ENCODE measurements around the gene QPCT. TPM values are rescaled to one million over a fixed set of nuclear protein-coding genes. Genes with fewer than 3 reads are reported as not detected.

Gene QPCT
- total and polyA plus RNA-seq, 2 of the 4 experiments (the other 2 are of a cell fraction) = 1.9 to 2.2 TPM

GRCh38 chr2:37330681-37331080 lies 13.7 kb upstream of the QPCT start:
- Histone ChIP-seq H3K4ac (ENCODE audit: low read depth, low read length) (no peak overlapping the region), H2BK20ac (ENCODE audit: low read depth, low read length) (no peak overlapping the region), H3K56ac (ENCODE audit: extremely low read depth, insufficient read depth, low read length) (no peak overlapping the region), H2BK120ac (ENCODE audit: low read depth, low read length) (no peak overlapping the region), H3K27me3 (ENCODE audit: control insufficient read depth, insufficient read depth, low read length) (peaks cover 2% of the 10 kb centered on the region; the same call in 1 of the 2 replicates), H4K5ac (ENCODE audit: low read depth, low read length) (no peak overlapping the region), H2BK15ac (ENCODE audit: low read depth, low read length) (no peak overlapping the region), H3K9me1 (ENCODE audit: insufficient read depth, low read length) (no peaks in the 10 kb centered on the region), H2AK5ac (ENCODE audit: low read depth, low read length) (no peak overlapping the region), H4K91ac (ENCODE audit: insufficient read depth, low read depth, low read length) (no peak overlapping the region), H3K18ac (ENCODE audit: low read depth, low read length) (no peak overlapping the region), H3K23ac (ENCODE audit: low read depth, low read length) (no peak overlapping the region), H3K36me3 (ENCODE audit: control insufficient read depth, insufficient read depth, low read length) (no peaks in the 10 kb centered on the region), H4K20me1 (ENCODE audit: insufficient read depth, low read length) (no peaks in the 10 kb centered on the region), H3K4me2 (ENCODE audit: low read depth, low read length) (no peak overlapping the region), H2BK5ac (ENCODE audit: low read depth, low read length, poor library complexity, severe bottlenecking) (no peak overlapping the region), H3K14ac (replicated peaks; ENCODE audit: low read depth, low read length) (no peak overlapping the region), H3K4me3 (ENCODE audit: insufficient read depth, low read depth, low read length) (no peak overlapping the region), H2AK9ac (replicated peaks; ENCODE audit: low read depth, low read length, poor library complexity) (no peak overlapping the region), H3K9me3 (ENCODE audit: control insufficient read depth, insufficient read depth, low read length) (no peaks in the 10 kb centered on the region), H3K79me1 (ENCODE audit: low read depth in 1 of 2, low read length in 2 of 2) (0 out of 4 replicates have a peak, but pooled peaks cover 0 to 2% of the 10 kb centered on the region in 2 experiments), H3K4me1 (ENCODE audit: control insufficient read depth, insufficient read depth, low read length) (peaks cover 4% of the 10 kb centered on the region; the same call in 1 of the 2 replicates), H2AFZ (replicated peaks; ENCODE audit: low read length, poor library complexity) (no peak overlapping the region), H3K27ac (ENCODE audit: insufficient read depth, low read length) (no peak overlapping the region), H3K9ac (ENCODE audit: low read depth, low read length) (no peak overlapping the region), H4K8ac (ENCODE audit: low read depth in 2 of 2, low read length in 2 of 2) (no peak overlapping the region)
- POLR2A ChIA-PET (ENCODE audit: unreplicated experiment) = no interaction called here
- no peak for DNase-seq
- TF ChIP-seq RAD21 (IDR thresholded peaks at IDR 0.05; ENCODE audit: low read length) (no peak), MAFK (IDR thresholded peaks at IDR 0.05; ENCODE audit: low read depth, low read length) (no peak), MAZ (IDR thresholded peaks at IDR 0.05; ENCODE audit: borderline replicate concordance, low read depth, low read length) (no peak), BHLHE40 (IDR thresholded peaks at IDR 0.05; ENCODE audit: low read depth, low read length) (no peak), USF2 (IDR thresholded peaks at IDR 0.05; ENCODE audit: low read depth, low read length) (no peak), RFX5 (IDR thresholded peaks at IDR 0.05; ENCODE audit: low read depth, low read length) (no peak), MXI1 (IDR thresholded peaks at IDR 0.05; ENCODE audit: borderline replicate concordance, low read depth, low read length) (no peak), POLR2A (IDR thresholded peaks at IDR 0.05; ENCODE audit: low read depth, low read length) (no peak), RCOR1 (IDR thresholded peaks at IDR 0.05; ENCODE audit: insufficient replicate concordance, low read length) (no peak), FOS (IDR thresholded peaks at IDR 0.05; ENCODE audit: low read depth, low read length) (no peak), CEBPB (IDR thresholded peaks at IDR 0.05; ENCODE audit: low read depth, low read length) (no peak), ELK1 (IDR thresholded peaks at IDR 0.05; ENCODE audit: borderline replicate concordance, low read depth, low read length) (no peak), CHD1 (IDR thresholded peaks at IDR 0.05; ENCODE audit: low read depth, low read length) (no peak)
- in situ Hi-C loops (cut with MboI; ENCODE audit: low sequenced_read_pairs) = no loop called here
- CTCF ChIA-PET = interaction anchor here (0.6 to 2.1 kb wide), 3 partner anchors 13 to 65 kb away, joined by 3 to 5 read pairs (median 4); no protein-coding TSS in a partner anchor
- intact Hi-C loops (cut with micrococcal nuclease) = no loop called here
- BruUV-seq (replicated peaks) = no TSS peak
- dilution Hi-C loops (cut with HindIII; ENCODE audit: low sequenced_read_pairs, unreplicated experiment) = no loop called here
- no peak for ATAC-seq (ENCODE audit: low read depth)

All from IMR-90 (cell line).